Stimulated activated naive CD8-positive, alpha-beta T cell treated with anti-CD3 and anti-CD28 coated beads, Interleukin-15, Interleukin-2, amounts not matched to agents 100 U/mL and 50 U/mL, for 24 hours (primary cell): ENCODE results near the gene PTN.

ENCODE experiments used
- ATAC-seq: fragments of 150-1000 bp; cut with Tn5 transposase; one replicate; pipeline ENCODE4 v1.10.0; 2021
- DNase-seq: peaks from one replicate; pipeline ENCODE4 v3.0.0; 2021

The PTN gene

GRCh38 chr7:137324796-137325696 lies 18.5 kb downstream of the PTN start:
- ATAC-seq (no peak), DNase-seq (no peak)

DNA sequence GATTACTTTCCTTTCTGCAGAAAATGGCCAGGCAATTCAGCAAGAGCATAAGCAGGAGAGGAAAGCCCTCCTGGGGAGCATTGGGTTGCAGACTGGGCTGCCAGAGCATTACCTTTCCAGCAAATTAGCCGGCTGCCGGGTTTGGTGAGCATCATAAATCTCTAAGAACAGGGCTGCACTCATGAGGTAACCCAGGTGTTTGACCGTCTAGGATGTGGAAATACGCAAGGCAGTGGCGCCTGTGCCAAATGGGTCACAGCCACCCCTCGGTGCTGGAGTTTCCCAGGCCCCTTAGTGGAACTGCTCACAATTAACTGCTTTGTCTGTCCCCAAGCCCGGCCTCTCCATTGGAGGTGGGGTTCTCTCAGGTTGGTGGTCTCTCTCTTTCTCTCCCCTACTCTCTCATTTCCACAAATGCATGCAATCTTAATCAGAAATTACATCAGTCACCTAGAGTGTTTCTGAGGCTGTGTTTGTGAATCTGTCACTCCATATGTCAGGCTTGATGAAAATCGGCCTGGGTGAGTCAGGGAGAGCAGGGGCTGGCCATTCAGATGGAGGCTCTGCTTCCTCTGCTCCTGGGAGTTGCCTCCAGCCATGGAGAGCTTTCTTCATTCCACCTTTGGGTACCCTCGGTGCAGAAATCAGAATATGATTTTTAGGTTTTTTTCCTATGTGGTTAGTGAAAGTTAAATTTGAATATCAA lies 26.7 kb downstream of the PTN start:
- ATAC-seq (no peak), DNase-seq (no peak)

DNA sequence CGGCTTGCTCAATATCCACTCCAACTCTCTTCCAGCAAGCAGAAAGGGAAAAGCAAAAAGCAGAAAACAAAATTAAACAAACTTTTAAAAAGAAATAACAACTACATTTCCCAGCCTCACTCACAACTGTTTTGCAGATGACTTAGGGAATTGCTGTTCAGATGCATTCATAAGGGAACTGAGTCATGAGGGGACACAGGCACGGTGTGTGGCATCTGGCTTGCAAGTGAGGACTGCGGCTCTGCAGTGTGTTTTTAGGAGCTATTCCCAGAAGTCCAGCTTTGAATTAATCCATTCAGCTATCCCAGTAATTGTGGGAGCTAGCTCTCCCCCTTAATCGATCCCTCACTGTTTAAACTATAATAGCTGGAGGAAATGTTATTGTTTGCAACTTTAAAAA lies 30.3 kb downstream of the PTN start:
- no peak for ATAC-seq
- DNase-seq = no peak

DNA sequence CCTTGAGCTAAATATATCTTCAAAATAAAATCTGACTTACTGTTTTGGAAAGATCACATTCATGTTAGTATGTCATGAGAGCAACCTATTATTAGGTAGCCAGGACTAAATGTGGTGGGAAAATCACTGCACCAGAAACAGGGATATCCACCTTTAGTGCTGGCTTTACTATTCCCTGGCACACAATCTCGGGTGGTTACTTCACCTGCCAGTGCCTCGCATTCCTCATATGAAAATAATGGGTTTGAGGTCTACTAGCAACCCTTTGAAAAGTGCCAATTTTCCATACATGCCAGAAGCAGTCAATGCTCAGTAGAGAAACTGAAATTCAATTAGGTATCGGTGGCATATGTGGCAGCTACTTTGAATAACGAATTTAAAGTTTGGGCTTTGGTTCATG lies 36.8 kb downstream of the PTN start:
- DNase-seq = no peak
- no peak for ATAC-seq

- DNase-seq = no peak
- no peak for ATAC-seq
Observed at GRCh38 chr7:137305901-137306621, 37.5 kb downstream of the PTN start.

DNA sequence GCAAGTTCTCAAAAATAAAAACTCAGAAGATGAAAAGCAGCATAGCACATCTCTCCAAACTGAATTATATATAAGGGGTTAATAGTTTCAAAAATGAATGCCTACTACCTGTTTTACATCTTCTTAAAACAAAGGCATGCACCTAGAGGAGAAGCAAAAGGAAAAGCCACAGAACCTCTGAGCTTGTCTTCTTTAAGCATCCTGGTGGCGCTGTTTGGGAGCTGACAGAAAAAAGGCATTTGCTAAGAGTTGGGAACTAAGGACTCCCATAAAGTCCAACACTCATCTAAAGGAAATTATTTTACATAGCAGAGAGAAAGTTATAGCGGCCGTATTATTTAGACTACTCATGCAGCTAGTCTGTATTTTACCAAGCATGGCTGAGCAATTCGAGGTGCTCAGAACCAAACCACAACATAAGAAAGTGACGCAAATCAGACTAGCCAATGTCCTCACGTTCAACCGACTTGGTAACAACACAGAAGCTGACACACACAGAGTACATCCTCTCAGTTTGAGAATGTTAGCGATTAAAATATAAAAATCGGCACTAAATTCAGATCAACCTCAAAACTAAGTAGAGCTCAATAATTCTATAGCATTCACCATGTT lies 38.8 kb downstream of the PTN start:
- DNase-seq = no peak

GRCh38 chr7:137304165-137304564 lies 39.4 kb downstream of the PTN start:
- no peak for ATAC-seq

More for the DNA sequence above, 38.8 kb downstream of the PTN start:
- no peak for ATAC-seq

GRCh38 chr7:137302081-137302480 lies 41.5 kb downstream of the PTN start:
- no peak for DNase-seq
- ATAC-seq = no peak

More at GRCh38 chr7:137304165-137304564, 39.4 kb downstream of the PTN start:
- DNase-seq = no peak

DNA sequence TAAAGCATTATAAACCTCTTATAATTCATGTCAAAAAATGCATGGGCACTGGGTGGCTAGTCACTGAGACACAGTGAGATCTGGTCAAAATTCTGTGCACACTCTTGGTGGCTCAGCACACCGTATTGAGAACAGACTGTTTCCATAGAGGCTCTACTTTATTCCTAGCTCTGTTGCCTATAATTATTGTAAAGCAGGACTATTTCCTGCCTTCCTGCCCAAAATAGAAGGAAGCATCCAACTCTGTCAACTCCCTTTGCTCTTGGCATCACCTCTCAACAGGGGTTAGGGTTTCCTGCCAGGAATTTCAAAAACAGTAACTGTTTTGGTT lies 45.1 kb downstream of the PTN start:
- DNase-seq (no peak), ATAC-seq (no peak)

- DNase-seq = no peak
- ATAC-seq = no peak
Observed at GRCh38 chr7:137297551-137298463, 45.7 kb downstream of the PTN start.

DNA sequence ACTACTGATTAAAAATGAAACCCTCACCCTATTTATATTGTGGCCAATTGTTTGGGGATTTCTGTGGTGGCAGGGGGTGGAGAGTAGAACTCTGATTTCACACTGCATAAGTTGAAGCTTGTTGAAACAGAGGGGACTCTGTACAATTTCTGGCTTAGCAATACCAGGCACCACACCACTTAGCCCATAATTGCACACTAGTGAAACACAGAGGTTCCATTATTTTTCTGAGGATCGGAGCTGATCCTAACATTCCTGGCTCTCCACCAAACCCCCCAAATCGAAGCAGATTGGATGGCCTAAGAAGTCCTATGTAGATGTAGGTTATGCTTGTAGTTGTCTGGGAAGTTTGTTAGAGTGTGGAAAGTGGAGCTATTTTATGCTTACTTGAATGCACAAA lies 47.0 kb downstream of the PTN start:
- no peak for DNase-seq
- no peak for ATAC-seq

- DNase-seq (no peak), ATAC-seq (no peak)
Observed at GRCh38 chr7:137295739-137296324, 47.7 kb downstream of the PTN start.

- no peak for ATAC-seq
Observed at GRCh38 chr7:137289101-137289500, 54.4 kb downstream of the PTN start.

DNA sequence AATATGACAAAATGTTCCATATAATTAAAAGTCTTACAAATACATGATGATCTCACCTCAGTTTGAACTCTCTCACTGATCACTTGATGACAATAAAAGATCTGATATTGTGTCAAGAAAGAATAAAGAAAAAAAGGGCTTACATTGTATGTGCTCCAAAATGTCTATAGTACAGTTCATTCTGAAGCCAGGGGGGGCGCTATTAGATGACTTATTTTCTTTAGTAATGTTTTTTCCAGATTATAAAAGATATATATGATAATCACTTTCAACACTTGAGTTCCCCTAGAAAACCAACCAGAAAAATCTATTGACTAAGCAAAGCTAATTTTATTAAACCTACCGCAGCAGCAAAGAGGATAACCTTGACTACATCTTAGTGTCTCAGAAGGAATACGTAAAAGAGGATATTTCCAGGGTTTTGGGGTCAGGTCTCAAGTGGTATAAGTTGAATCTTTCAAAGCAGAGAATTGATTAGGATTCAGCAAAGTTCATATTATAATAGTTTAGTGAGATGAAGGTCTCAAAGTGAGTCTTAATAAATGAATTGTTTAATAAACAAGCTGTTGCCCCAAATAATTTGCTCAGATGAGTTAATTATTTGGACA lies 55.8 kb downstream of the PTN start:
- no peak for DNase-seq

More at GRCh38 chr7:137289101-137289500, 54.4 kb downstream of the PTN start:
- DNase-seq = no peak

GRCh38 chr7:137283153-137283552 lies 60.4 kb downstream of the PTN start:
- no peak for ATAC-seq
- DNase-seq = no peak

More for the DNA sequence above, 55.8 kb downstream of the PTN start:
- ATAC-seq = no peak

- DNase-seq (no peak), ATAC-seq (no peak)
Observed at GRCh38 chr7:137282043-137282442, 61.5 kb downstream of the PTN start.

DNA sequence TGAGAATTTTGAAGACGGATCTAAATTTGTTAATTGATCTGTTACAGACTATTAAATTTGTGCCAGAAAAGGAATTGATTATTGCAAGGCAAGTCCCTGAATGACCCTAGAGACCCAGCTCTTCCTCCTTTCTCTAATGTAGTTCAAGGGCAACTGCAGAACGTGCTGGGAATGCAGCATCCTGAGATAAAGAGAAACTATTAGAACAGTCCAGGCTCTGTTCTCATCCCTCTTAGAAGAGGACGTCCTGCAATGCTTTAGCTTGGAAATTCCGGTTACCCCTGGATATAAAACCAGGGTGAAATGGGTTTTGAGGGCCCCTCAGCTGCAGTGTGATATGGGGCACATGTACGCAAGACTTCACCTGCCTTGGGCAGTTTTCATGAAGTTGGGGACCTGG lies 67.3 kb downstream of the PTN start:
- DNase-seq (no peak), ATAC-seq (no peak)

DNA sequence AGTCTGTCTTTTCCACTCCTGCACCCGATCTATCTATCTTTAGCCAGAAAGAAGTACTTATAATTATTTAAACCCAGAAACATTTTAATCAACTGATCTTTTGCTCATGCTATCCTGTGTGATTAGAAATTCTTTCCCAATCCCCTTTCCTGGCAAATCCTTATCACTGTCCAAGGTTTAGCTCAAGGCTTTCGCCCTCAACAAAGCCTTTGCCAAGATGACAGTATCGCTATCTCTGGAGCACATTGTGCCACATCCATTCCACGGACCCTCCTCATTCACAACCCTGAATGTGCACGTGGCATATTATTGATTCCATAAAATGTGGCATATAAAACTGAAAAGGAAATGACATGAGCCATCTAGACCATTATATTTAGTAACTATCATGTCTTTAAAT lies 71.3 kb downstream of the PTN start:
- ATAC-seq = no peak

DNA sequence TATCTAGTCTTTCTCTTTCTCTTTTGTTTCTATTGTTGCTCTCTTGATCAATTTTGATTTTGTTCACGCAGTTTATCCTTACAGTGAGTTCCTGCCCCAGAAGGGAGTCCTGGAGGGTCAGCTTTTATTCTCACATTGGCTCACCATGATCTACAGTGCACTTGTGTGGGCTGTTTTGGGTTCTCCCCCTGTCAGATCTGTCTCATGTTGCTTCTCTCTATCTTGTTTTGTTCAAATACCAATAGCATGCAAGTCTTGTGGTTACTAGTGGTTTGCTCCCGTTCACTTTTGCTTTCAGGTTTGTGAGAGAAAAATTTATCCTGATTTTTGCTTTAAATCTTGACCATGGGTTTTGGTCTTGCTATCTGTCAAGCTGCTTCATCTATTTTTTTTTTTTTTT lies 74.3 kb downstream of the PTN start:
- ATAC-seq = no peak
- DNase-seq = no peak

More for the DNA sequence above, 71.3 kb downstream of the PTN start:
- DNase-seq = no peak
